Prostate gland (tissue), 2 donors: ENCODE measurements around the gene GPR3. TPM values are rescaled to one million over a fixed set of nuclear protein-coding genes. Genes with fewer than 3 reads are reported as not detected.

Experiments
- DNase-seq: peaks from one replicate; pipeline ENCODE4 v3.0.0-alpha.2; 2019; ENCODE audit warnings: low spot score
- H3K27ac ChIP-seq, 2 donors: fragments of 200-600 bp; sonication (generic); 2 replicates each; pipeline ENCODE4 v1.5.1; 2017 to 2019
- H3K27me3 ChIP-seq: fragments of 200-600 bp; sonication (generic); replicated peaks from 2 replicates; pipeline ENCODE4 v1.5.1; 2019; ENCODE audit not compliant: insufficient read depth
- H3K36me3 ChIP-seq, 2 donors: fragments of 200-600 bp; sonication (generic); 1 replicate in 1 of 2; 2 replicates in 1 of 2; pipeline versions ENCODE4 v1.5.1 to v1.8.1; 2017 to 2019
- H3K4me1 ChIP-seq: fragments of 200-600 bp; sonication (generic); replicated peaks from 2 replicates; pipeline ENCODE4 v1.5.1; 2019
- H3K4me3 ChIP-seq, 2 donors: fragments of 200-600 bp; sonication (generic); 2 replicates each; pipeline ENCODE4 v1.5.1; 2017 to 2019
- H3K9me3 ChIP-seq: fragments of 200-600 bp; sonication (generic); 2 replicates; pipeline ENCODE4 v1.5.1; 2017
- POLR2A ChIP-seq: fragments of 450-650 bp; IDR thresholded peaks from one replicate; pipeline ENCODE4 v1.6.1; 2016; ENCODE audit warnings: antibody characterized with exemption, mild to moderate bottlenecking
- POLR2AphosphoS5 ChIP-seq: sonication (generic); formaldehyde crosslinking; IDR thresholded peaks from one replicate; pipeline ENCODE4 v1.6.1; 2017; ENCODE audit warnings: antibody characterized with exemption
- WGBS: methylation state at CpG from one replicate; pipeline ENCODE4 v1.1.5; 2018; 5-methylcytosine and 5-hydroxymethylcytosine counted together
- intact Hi-C: fragments of 100-400 bp; cut with DNase I; formaldehyde crosslinking; loops from one replicate; pipeline ENCODE4 v1.14.2; 2022
- total RNA-seq, 2 donors: library from RNA; depleted of rRNA; stranded (reverse); fragments of >200 nt; gene quantifications; one replicate each; pipeline ENCODE4 v1.1.0, GENCODE V29; 2016
- TF ChIP-seq, protein P1 (sequence below), 4 experiments: fragments of 200-600 bp in 2 of 4; fragments of 450-650 bp in 2 of 4; sonication (generic) in 2 of 4; IDR thresholded peaks; 1 replicate in 3 of 4; 2 replicates in 1 of 4; pipeline ENCODE4 v1.5.1; 2016 to 2019; ENCODE audit warnings: antibody characterized with exemption in 4 of 4, mild to moderate bottlenecking in 2 of 4, moderate library complexity in 2 of 4

GPR3 gene
- total RNA-seq, 2 donors from 2014 or later = 0.14 to 0.57 TPM

GRCh38 chr1:27433706-27434105 is 41.3 kb downstream of the GPR3 start:
- TF ChIP-seq, protein P1, sequence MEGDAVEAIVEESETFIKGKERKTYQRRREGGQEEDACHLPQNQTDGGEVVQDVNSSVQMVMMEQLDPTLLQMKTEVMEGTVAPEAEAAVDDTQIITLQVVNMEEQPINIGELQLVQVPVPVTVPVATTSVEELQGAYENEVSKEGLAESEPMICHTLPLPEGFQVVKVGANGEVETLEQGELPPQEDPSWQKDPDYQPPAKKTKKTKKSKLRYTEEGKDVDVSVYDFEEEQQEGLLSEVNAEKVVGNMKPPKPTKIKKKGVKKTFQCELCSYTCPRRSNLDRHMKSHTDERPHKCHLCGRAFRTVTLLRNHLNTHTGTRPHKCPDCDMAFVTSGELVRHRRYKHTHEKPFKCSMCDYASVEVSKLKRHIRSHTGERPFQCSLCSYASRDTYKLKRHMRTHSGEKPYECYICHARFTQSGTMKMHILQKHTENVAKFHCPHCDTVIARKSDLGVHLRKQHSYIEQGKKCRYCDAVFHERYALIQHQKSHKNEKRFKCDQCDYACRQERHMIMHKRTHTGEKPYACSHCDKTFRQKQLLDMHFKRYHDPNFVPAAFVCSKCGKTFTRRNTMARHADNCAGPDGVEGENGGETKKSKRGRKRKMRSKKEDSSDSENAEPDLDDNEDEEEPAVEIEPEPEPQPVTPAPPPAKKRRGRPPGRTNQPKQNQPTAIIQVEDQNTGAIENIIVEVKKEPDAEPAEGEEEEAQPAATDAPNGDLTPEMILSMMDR (IDR thresholded peaks at IDR 0.05) = no peak
- TF ChIP-seq POLR2AphosphoS5 (no peak), POLR2A (no peak)
- no peak for DNase-seq
- Histone ChIP-seq H3K36me3 (no peaks in the 10 kb centered on the region), H3K4me1 (peaks cover 11% of the 10 kb centered on the region), H3K4me3 (no peak overlapping the region), H3K27ac (no peak overlapping the region), H3K9me3 (no peaks in the 10 kb centered on the region), H3K27me3 (no peaks in the 10 kb centered on the region)
- 92% methylated on average over 3 of the region's 3 CpGs for WGBS
- intact Hi-C loops = no loop called here

GRCh38 chr1:27435566-27436203 is 43.3 kb downstream of the GPR3 start:
- intact Hi-C loops = no loop called here
- Histone ChIP-seq H3K27me3 (no peaks in the 10 kb centered on the region), H3K4me1 (peaks cover 14% of the 10 kb centered on the region), H3K27ac (peak overlapping the region; percentile 60 to 72), H3K36me3 (no peaks in the 10 kb centered on the region), H3K9me3 (no peaks in the 10 kb centered on the region), H3K4me3 (no peak overlapping the region)
- TF ChIP-seq POLR2A (no peak), POLR2AphosphoS5 (no peak)
- TF ChIP-seq, protein P1 (IDR thresholded peaks at IDR 0.05) = no peak
- no peak for DNase-seq
- WGBS = 56% methylated on average over 2 of the region's 2 CpGs

DNA sequence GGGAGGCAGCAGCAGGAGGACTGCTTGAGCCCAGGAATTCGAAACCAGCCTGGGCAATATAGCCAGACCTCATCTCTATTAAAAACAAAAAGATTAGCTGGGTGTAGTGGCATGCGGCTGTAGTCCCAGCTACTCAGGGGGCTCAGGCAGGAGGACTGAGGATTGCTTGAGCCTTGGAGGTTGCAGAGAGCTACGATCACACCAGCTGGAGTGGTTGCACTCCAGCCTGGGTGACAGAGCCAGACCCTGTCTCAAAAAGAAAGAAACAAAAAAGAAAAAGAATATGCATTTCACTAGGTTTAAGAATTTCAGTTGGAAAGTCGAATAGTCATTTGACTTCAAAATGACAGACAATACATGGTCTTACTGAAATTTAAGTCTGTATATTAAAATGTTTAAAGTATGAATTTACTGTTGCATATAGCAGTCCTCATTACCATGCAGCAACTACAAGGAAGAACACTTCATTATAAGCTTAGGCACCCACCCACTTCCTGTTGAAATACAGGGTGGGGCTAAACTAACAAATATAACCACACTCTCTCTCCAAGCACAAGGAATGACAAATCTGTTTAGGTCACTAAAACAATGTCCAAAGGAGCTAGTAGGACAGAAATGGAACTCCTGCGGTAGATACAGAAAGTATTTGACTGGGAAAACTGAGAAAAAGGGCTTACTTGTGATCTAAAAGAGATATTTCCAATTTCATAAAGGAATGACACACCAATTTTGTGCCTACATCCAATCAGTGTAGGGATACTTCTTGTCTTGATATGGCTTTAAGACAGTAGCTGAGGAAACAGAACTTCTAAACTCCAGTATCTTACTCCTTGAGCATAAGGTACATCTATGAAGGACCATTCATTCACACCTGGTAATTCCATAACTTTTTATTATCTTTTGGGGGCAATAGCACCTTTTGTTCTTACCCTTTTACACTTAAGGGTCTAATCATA is 44.1 kb downstream of the GPR3 start:
- DNase-seq = peak; percentile 51
- Histone ChIP-seq H3K27me3 (no peaks in the 10 kb centered on the region), H3K4me3 (no peak overlapping the region), H3K9me3 (no peaks in the 10 kb centered on the region), H3K36me3 (no peaks in the 10 kb centered on the region), H3K27ac (peak overlapping the region; percentile 60 to 72), H3K4me1 (peaks cover 14% of the 10 kb centered on the region)
- TF ChIP-seq POLR2AphosphoS5 (peak; percentile 90), POLR2A (no peak)
- 51% methylated on average over 5 of the region's 5 CpGs for WGBS
- intact Hi-C loops = no loop called here

DNA sequence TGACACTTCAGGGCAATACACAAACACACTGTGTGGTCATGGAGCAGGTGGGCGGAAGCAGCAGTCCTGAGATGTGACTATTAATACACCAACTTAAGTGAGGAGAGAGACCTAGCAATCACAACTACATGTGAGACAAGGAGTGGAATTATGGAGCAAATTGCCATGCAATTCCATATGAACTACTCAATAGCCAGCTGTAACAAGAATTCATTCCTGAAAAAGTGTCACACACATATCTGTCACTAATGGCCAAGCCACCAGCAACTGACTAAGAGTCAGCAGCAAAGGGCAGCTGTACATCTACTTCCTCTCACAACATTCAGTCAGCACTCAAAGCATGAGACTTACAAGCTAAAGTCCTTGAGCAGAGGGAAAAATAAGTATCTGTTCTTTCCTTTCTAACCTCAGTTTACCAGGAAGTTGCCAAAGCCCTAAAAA is 46.2 kb downstream of the GPR3 start:
- Histone ChIP-seq H3K4me1 (peaks cover 14% of the 10 kb centered on the region), H3K9me3 (no peaks in the 10 kb centered on the region), H3K36me3 (no peaks in the 10 kb centered on the region), H3K27ac (no peak overlapping the region), H3K4me3 (no peak overlapping the region), H3K27me3 (no peaks in the 10 kb centered on the region)
- WGBS = 86% methylated on average over 1 of the region's 1 CpG
- DNase-seq = no peak
- intact Hi-C loops = no loop called here
- TF ChIP-seq, protein P1 (IDR thresholded peaks at IDR 0.05) = no peak
- no peak for TF ChIP-seq POLR2AphosphoS5
- no peak for TF ChIP-seq POLR2A

- no peak for TF ChIP-seq POLR2AphosphoS5
- TF ChIP-seq, protein P1 (IDR thresholded peaks at IDR 0.05) = no peak
- TF ChIP-seq POLR2A = no peak
- no peak for DNase-seq
- H3K27ac ChIP-seq = no peak overlapping the region
- H3K27me3 ChIP-seq = no peaks in the 10 kb centered on the region
- no peaks in the 10 kb centered on the region for H3K9me3 ChIP-seq
- 32% methylated on average over 2 of the region's 2 CpGs for WGBS
- H3K4me1 ChIP-seq = peaks cover 14% of the 10 kb centered on the region
- H3K4me3 ChIP-seq = no peak overlapping the region
- no peaks in the 10 kb centered on the region for H3K36me3 ChIP-seq
- intact Hi-C loops = no loop called here
Observed at GRCh38 chr1:27439150-27439549, 46.7 kb downstream of the GPR3 start.
